ENCODE data around the gene SUV39H1. TPM values are rescaled to one million over a fixed set of nuclear protein-coding genes. Genes with fewer than 3 reads are reported as not detected.
A peak's percentile ranks its signal among the peaks of the same experiment; 100 is the strongest.

Gene SUV39H1
- total and polyA plus RNA-seq, 2 of the 13 experiments (the other 11 are each of a cell fraction or from before 2014, with no cell fraction given) = 5.2 to 10.1 TPM

DNA sequence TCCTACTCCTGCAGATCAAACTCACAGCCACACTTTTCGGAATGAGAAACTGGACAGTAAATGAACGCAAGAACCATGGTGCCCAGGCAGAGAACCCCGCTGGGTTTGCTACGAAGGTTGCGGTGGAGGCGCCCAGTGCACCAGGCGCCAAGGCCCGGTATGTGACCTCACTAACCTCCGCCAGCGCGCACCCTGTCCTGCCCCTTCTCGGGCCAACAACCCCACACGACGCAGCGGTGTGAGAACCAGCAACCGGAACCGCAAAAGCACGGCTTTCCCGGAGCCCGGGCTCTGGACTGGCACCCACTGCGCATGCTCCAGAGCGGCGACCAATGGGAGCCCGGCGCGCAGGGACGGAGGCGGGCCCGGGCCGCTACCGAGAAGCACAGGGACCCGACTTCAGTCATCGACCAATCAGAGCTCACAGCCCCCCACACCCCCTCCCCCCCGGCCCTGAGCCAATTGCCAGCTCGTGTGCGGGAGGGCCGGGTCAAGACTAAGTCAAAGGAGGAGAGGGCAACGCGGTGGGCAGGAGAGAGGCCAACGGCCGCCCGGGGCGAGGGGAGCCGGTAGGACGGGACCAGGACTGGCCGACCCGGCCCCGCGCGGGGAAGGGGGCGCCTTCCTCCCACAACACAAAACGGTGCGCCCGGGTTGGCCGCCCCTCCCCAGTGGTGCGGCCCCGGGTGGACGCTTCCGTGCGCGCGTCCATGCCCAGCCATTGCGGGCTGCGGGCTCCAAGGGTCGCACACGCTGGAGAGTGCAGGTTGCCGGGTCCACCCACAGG lies 20.2 kb upstream of the SUV39H1 start (continued):
- TF ChIP-seq ZC3H13 (CRISPR knock-in tag; IDR thresholded peaks at IDR 0.05) (peak; percentile 70; the same call in 1 of the 2 replicates), SNAPC2 (CRISPR knock-in tag; IDR thresholded peaks at IDR 0.05) (peak; percentile 67; the same call in 1 of the 2 replicates), ZFP36 (IDR thresholded peaks at IDR 0.05; ENCODE audit: borderline replicate concordance, low read depth, low read length, partially characterized antibody) (no peak), CAMTA2 (CRISPR knock-in tag; IDR thresholded peaks at IDR 0.05; ENCODE audit: borderline replicate concordance) (0 out of 2 replicates have a peak, but pooled peaks have one; percentile 52), ZNF781 (CRISPR knock-in tag; IDR thresholded peaks at IDR 0.05; ENCODE audit: borderline replicate concordance, not compliant biosample characterization) (no peak), ZNF605 (CRISPR knock-in tag; IDR thresholded peaks at IDR 0.05) (peak; percentile 36; the same call in 1 of the 2 replicates), IKZF4 (CRISPR knock-in tag; IDR thresholded peaks at IDR 0.05; ENCODE audit: borderline replicate concordance, low read depth, not compliant biosample characterization) (no peak), MZF1 (CRISPR knock-in tag; IDR thresholded peaks at IDR 0.05; ENCODE audit: borderline replicate concordance) (no peak), ZNF619 (CRISPR knock-in tag; IDR thresholded peaks at IDR 0.05) (no peak), ZNF589 (CRISPR knock-in tag; conservative IDR thresholded peaks at IDR 0.05) (no peak), STAG1 (CRISPR knock-in tag; IDR thresholded peaks at IDR 0.05) (no peak), ZNF343 (CRISPR knock-in tag; IDR thresholded peaks at IDR 0.05) (peak; percentile 46; the same call in 1 of the 2 replicates), ZSCAN25 (CRISPR knock-in tag; IDR thresholded peaks at IDR 0.05) (no peak), POLR2AphosphoS5 (IDR thresholded peaks at IDR 0.05; ENCODE audit: low read depth, low read length) (peak; percentile 84), RFX1 (IDR thresholded peaks at IDR 0.05) (no peak), SKI (IDR thresholded peaks at IDR 0.05; ENCODE audit: partially characterized antibody) (peak; percentile 22), ZNF790 (CRISPR knock-in tag; IDR thresholded peaks at IDR 0.05; ENCODE audit: borderline replicate concordance) (no peak), ZNF34 (CRISPR knock-in tag; IDR thresholded peaks at IDR 0.05; ENCODE audit: borderline replicate concordance) (no peak), HIVEP1 (CRISPR knock-in tag; IDR thresholded peaks at IDR 0.05) (no peak), HCFC1 (IDR thresholded peaks at IDR 0.05; ENCODE audit: low read depth, low read length) (no peak), U2AF2 (IDR thresholded peaks at IDR 0.05; ENCODE audit: low read depth, low read length) (no peak)
- TF ChIP-seq, protein P1, sequence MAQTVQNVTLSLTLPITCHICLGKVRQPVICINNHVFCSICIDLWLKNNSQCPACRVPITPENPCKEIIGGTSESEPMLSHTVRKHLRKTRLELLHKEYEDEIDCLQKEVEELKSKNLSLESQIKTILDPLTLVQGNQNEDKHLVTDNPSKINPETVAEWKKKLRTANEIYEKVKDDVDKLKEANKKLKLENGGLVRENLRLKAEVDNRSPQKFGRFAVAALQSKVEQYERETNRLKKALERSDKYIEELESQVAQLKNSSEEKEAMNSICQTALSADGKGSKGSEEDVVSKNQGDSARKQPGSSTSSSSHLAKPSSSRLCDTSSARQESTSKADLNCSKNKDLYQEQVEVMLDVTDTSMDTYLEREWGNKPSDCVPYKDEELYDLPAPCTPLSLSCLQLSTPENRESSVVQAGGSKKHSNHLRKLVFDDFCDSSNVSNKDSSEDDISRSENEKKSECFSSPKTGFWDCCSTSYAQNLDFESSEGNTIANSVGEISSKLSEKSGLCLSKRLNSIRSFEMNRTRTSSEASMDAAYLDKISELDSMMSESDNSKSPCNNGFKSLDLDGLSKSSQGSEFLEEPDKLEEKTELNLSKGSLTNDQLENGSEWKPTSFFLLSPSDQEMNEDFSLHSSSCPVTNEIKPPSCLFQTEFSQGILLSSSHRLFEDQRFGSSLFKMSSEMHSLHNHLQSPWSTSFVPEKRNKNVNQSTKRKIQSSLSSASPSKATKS (CRISPR knock-in tag; IDR thresholded peaks at IDR 0.05) = no peak
- TF ChIP-seq, protein P2, sequence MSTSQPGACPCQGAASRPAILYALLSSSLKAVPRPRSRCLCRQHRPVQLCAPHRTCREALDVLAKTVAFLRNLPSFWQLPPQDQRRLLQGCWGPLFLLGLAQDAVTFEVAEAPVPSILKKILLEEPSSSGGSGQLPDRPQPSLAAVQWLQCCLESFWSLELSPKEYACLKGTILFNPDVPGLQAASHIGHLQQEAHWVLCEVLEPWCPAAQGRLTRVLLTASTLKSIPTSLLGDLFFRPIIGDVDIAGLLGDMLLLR (CRISPR knock-in tag; IDR thresholded peaks at IDR 0.05) = no peak
- TF ChIP-seq, protein P3, sequence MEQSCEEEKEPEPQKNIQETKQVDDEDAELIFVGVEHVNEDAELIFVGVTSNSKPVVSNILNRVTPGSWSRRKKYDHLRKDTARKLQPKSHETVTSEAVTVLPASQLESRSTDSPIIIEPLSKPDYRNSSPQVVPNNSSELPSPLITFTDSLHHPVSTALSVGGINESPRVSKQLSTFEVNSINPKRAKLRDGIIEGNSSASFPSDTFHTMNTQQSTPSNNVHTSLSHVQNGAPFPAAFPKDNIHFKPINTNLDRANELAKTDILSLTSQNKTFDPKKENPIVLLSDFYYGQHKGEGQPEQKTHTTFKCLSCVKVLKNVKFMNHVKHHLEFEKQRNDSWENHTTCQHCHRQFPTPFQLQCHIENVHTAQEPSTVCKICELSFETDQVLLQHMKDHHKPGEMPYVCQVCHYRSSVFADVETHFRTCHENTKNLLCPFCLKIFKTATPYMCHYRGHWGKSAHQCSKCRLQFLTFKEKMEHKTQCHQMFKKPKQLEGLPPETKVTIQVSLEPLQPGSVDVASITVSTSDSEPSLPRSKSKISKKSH (CRISPR knock-in tag; IDR thresholded peaks at IDR 0.05; ENCODE audit: borderline replicate concordance) = no peak
- TF ChIP-seq, protein P4, sequence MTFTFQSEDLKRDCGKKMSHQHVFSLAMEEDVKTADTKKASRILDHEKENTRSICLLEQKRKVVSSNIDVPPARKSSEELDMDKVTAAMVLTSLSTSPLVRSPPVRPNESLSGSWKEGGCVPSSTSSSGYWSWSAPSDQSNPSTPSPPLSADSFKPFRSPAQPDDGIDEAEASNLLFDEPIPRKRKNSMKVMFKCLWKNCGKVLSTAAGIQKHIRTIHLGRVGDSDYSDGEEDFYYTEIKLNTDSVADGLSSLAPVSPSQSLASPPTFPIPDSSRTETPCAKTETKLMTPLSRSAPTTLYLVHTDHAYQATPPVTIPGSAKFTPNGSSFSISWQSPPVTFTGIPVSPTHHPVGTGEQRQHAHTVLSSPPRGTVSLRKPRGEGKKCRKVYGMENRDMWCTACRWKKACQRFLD (CRISPR knock-in tag; IDR thresholded peaks at IDR 0.05; ENCODE audit: borderline replicate concordance) = no peak
